ENCODE results near the gene C16orf90.
A peak's percentile ranks its signal among the peaks of the same experiment; 100 is the strongest.

C16orf90 gene

DNA sequence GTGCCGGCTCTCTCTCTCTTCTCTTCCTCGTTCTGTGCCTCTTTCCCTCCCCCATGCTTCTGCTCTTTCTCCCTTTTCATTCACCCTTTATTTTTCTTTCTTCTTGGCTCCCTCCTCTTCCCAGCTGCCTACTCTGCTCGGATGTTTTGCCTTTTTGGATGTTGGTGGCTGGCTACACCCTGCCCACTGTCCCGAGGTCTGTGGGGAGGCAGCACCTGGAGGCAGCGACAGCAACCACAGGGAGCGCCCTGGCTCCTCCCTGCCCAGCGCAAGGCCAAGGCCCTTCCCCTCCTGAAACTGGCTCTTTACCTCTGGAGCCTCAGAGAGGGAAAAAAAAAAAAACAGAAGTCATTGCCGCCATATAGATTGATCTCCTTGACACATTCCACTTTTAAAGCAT, 25.6 kb upstream of the C16orf90 start:
- H3K27ac ChIP-seq, result no peak overlapping the region
- no peak for TF ChIP-seq ZFX (IDR thresholded peaks at IDR 0.05; ENCODE audit: borderline replicate concordance)
- TF ChIP-seq, protein P1, sequence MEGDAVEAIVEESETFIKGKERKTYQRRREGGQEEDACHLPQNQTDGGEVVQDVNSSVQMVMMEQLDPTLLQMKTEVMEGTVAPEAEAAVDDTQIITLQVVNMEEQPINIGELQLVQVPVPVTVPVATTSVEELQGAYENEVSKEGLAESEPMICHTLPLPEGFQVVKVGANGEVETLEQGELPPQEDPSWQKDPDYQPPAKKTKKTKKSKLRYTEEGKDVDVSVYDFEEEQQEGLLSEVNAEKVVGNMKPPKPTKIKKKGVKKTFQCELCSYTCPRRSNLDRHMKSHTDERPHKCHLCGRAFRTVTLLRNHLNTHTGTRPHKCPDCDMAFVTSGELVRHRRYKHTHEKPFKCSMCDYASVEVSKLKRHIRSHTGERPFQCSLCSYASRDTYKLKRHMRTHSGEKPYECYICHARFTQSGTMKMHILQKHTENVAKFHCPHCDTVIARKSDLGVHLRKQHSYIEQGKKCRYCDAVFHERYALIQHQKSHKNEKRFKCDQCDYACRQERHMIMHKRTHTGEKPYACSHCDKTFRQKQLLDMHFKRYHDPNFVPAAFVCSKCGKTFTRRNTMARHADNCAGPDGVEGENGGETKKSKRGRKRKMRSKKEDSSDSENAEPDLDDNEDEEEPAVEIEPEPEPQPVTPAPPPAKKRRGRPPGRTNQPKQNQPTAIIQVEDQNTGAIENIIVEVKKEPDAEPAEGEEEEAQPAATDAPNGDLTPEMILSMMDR (IDR thresholded peaks at IDR 0.05), result no peak

DNA sequence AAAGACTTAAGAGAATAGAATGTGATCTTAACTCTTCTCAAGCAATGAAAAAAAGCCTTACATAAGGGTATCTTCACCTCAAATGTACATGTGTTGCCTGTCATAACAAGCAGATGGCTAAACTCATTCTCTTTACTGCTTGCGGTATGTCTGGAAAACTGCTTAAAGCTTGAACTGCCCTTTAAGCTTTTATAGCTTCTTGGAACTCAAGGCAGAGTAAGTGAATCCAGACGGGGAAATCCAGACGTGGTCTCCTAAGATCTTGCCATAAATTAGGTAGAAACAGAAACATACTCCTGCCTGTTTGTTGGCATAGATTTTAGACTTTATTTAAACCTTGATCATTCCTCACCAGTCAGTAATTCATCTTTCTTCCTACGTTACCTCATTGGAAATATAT, 25.1 kb upstream of the C16orf90 start:
- H3K27ac ChIP-seq, result no peak overlapping the region

DNA sequence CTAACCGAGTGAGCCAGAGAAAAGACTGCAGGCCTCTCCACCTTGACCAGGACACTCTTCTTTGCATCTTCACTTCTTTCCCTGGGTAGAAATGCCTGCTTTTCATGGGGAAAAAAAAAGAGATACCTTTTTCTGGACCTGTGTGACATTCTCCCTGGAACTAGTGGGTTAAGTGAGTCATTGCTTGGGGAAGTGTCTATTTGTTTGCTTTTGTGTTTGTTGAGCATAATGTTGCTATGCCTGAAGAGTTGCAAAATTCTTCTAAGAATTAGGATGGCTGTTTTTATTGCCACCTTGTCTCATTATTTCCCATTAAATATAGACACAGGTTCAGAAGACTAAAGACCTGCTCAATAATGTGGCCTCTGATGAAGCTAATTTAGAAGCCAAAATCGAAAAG, 24.3 kb upstream of the C16orf90 start:
- TF ChIP-seq ZFX (IDR thresholded peaks at IDR 0.05; ENCODE audit: borderline replicate concordance), result no peak
- TF ChIP-seq, protein P1 (IDR thresholded peaks at IDR 0.05), result no peak
- no peak overlapping the region for H3K27ac ChIP-seq

More for the DNA sequence above, 25.1 kb upstream of the C16orf90 start:
- TF ChIP-seq ZFX (IDR thresholded peaks at IDR 0.05; ENCODE audit: borderline replicate concordance), result no peak
- TF ChIP-seq, protein P1 (IDR thresholded peaks at IDR 0.05), result no peak

DNA sequence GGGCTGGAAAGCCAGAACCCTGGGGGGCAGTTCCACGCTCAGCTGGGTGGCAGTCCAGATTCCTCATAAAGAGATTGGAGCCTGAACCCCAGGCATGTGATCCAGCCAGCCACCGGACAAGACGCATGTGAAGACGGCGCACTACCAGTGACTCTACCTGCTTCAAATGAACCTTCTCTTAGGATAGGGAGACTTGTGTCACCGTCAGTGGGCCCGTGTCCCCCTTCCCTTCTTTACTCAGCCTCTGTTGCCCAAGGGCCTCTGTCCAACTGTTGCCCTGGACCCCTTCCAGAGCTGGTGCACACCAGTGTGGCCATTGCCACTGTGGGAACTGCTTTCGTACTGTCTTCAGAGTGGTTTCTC, 23.7 kb upstream of the C16orf90 start:
- TF ChIP-seq, protein P1 (IDR thresholded peaks at IDR 0.05), result no peak
- no peak for TF ChIP-seq ZFX (IDR thresholded peaks at IDR 0.05; ENCODE audit: borderline replicate concordance)
- H3K27ac ChIP-seq, result no peak overlapping the region

DNA sequence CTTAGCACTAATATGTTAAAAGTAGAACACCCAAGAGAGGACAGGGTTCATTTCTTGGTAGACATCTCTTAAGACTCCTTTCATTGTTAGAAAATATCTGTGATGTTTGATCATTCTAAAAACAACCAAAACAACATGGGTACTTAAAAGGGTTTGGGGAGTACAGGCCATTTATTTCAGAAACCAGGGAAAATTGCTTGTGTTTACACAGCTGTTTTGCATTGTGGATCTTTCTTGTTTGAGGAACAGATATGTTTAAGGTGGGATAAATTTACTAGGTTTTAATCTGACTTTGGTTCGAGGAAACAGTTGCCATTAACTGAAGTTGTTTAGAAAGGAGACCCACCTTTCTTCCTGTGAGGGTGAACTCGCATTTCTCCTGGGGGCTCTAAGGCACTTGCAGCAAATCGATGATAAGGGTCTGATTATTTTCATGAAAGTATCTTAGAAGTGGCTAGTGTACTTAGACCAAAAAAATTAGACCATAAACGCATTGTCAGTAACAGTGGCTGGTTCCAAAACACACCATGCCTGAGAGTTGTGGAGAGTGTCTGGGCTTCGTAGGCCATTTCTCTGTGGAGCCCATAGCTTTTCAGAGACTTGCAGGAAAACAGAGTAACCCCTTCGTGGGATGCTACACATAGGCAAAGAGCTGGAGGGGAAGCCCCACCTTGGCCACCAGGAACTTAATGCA, 23.1 kb upstream of the C16orf90 start:
- no peak overlapping the region for H3K27ac ChIP-seq
- TF ChIP-seq, protein P1 (IDR thresholded peaks at IDR 0.05), result no peak
- TF ChIP-seq ZFX (IDR thresholded peaks at IDR 0.05; ENCODE audit: borderline replicate concordance), result no peak

DNA sequence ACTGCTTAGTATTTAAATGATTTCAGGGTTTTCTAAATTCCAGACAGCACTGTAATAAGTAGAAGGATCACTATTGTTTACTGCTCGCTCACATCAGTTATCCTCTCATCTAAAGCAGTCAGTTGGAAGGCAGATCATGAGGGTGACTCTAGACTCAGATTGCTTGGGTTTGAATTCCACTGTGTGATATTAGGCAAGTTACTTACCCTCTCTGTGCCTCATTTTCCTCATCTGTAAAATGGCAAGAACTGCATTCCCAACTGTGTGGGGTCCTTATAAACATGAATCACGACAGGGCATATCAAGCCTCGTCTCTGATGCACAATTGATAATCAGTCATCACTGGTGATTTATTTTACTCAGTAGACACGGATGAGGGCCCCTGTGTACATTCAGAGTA, 20.6 kb upstream of the C16orf90 start:
- TF ChIP-seq, protein P1 (IDR thresholded peaks at IDR 0.05), result no peak
- TF ChIP-seq ZFX (IDR thresholded peaks at IDR 0.05; ENCODE audit: borderline replicate concordance), result no peak
- H3K27ac ChIP-seq, result no peak overlapping the region

DNA sequence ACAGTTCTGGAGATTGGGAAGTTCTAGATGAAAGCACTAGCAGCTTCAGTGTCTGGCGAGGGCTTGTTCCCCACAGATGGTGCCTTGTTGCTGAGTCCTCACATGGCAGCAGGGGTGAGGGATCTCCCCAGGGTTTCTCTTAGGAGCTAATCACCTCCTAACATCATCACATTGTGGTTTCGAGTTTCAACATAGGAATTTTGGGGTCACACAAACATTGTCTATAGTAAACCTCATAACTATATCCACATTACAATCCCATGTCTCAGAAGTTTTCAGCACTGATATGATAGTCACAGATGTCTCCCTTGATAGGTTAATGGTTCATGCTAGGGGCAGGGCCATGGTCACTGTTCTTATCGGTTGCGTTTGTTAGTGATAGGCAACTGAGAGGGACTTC, 19.3 kb upstream of the C16orf90 start:
- peak overlapping the region; percentile 35; the same call in 1 of the 2 replicates for H3K27ac ChIP-seq
- no peak for TF ChIP-seq ZFX (IDR thresholded peaks at IDR 0.05; ENCODE audit: borderline replicate concordance)
- TF ChIP-seq, protein P1 (IDR thresholded peaks at IDR 0.05), result no peak

Measured in 22Rv1 (cell line).